Peyer's patch (tissue), 4 donors: ENCODE measurements around the gene FBN1.

Experiments
- POLR2A ChIP-seq, 2 donors: fragments of 450-650 bp; IDR thresholded peaks; one replicate each; pipeline ENCODE4 v1.5.1; 2017; ENCODE audit warnings: antibody characterized with exemption in 2 of 2, mild to moderate bottlenecking in 2 of 2, moderate library complexity in 2 of 2
- TF ChIP-seq, protein P1 (sequence below), 6 experiments: fragments of 450-650 bp in 4 of 6; fragments of 200-600 bp in 2 of 6; sonication (generic) in 1 of 6; IDR thresholded peaks; one replicate each; pipeline ENCODE4 v1.5.1; 2017 to 2019; ENCODE audit warnings: antibody characterized with exemption in 6 of 6, mild to moderate bottlenecking in 3 of 6, moderate library complexity in 1 of 6

DNA sequence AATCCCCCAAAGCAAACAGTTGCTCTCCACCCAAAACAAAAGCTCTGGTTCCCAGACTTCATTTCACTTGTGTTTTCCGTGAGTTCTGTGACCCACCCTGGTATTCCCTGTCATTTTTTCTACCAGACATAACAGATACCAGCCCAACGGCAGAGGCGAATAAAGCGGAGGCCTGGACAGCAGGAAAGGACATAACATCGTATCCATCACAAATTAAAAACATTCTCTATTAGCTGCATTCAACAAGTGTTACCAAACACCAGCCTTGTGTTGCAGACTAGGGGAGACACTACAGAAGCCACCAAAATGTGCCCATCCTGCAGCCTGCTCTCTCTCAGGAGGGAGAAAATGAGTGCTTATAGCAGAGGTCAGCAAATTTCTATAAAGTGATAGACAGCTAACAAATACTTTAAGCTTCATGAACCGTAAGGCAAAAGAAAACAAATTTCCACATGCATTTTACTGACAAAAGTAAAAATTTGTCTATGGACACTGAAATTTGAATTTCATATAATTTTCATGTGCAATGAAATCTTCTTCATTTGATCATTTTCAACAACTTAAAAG lies 7.1 kb upstream of the FBN1 start:
- TF ChIP-seq, protein P1, sequence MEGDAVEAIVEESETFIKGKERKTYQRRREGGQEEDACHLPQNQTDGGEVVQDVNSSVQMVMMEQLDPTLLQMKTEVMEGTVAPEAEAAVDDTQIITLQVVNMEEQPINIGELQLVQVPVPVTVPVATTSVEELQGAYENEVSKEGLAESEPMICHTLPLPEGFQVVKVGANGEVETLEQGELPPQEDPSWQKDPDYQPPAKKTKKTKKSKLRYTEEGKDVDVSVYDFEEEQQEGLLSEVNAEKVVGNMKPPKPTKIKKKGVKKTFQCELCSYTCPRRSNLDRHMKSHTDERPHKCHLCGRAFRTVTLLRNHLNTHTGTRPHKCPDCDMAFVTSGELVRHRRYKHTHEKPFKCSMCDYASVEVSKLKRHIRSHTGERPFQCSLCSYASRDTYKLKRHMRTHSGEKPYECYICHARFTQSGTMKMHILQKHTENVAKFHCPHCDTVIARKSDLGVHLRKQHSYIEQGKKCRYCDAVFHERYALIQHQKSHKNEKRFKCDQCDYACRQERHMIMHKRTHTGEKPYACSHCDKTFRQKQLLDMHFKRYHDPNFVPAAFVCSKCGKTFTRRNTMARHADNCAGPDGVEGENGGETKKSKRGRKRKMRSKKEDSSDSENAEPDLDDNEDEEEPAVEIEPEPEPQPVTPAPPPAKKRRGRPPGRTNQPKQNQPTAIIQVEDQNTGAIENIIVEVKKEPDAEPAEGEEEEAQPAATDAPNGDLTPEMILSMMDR (IDR thresholded peaks at IDR 0.05), result no peak
- no peak for TF ChIP-seq POLR2A (IDR thresholded peaks at IDR 0.05)
